Measurements from ENCODE around the gene CFAP299. TPM values are rescaled to one million over a fixed set of nuclear protein-coding genes. Genes with fewer than 3 reads are reported as not detected.

The CFAP299 gene
- total and polyA plus RNA-seq, 2 of the 8 experiments (the other 6 are each of a cell fraction or from before 2014, with no cell fraction given): not detected

DNA sequence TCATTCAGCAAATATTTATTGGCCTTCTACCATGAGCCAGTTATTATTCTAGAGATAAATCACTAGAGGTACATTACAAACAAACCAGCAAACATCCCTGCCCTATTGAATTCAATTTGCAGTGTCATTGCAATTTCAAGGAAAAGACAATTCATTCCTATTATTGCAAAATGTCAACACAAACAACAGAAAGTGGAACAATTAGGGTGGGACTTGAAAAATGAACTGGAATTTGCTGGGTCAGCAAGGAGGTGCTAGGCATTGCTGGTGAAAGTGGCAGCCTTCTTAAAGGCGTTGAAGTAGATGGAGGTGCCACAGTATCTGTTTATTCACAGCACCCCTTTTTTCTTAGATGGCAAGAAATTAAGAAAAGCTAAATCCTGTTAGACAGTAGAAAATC lies 470.9 kb downstream of the CFAP299 start:
- Histone ChIP-seq H3K23me2 (ENCODE audit: low read depth, low read length) (no peaks in the 10 kb centered on the region; the same call in 1 of the 2 replicates), H3K27me3 (replicated peaks in 1 of 4; ENCODE audit: control insufficient read depth in 3 of 4, extremely low read depth in 1 of 4, insufficient read depth in 3 of 4, low read length in 3 of 4) (no peaks in the 10 kb centered on the region), H2BK5ac (ENCODE audit: low read depth, low read length) (no peak overlapping the region), H3K4me1 (replicated peaks in 1 of 4; ENCODE audit: control insufficient read depth in 3 of 4, insufficient read depth in 4 of 4, low read length in 3 of 4) (no peaks in the 10 kb centered on the region), H4K20me1 (replicated peaks in 1 of 2; ENCODE audit: control insufficient read depth in 1 of 2, insufficient read depth in 2 of 2, low read length in 2 of 2) (no peaks in the 10 kb centered on the region), H3K9me3 (ENCODE audit: insufficient read depth in 2 of 2, low read depth in 1 of 2, low read length in 1 of 2) (no peaks in the 10 kb centered on the region), H3K4ac (replicated peaks; ENCODE audit: insufficient read length, low read depth, low read length) (no peak overlapping the region), H2BK15ac (ENCODE audit: low read length) (no peak overlapping the region), H3K27ac (ENCODE audit: low read depth, low read length) (no peak overlapping the region), H3K23ac (ENCODE audit: insufficient read length) (no peak overlapping the region), H2BK12ac (ENCODE audit: low read depth, low read length) (no peak overlapping the region), H3K79me2 (ENCODE audit: control insufficient read depth in 1 of 2, insufficient read depth in 2 of 2, low read length in 2 of 2) (no peaks in the 10 kb centered on the region), H2AK5ac (ENCODE audit: low read depth, low read length) (no peak overlapping the region), H3K18ac (ENCODE audit: extremely low read depth, low read length) (no peak overlapping the region), H3K4me3 (ENCODE audit: extremely low read depth in 1 of 4, insufficient read depth in 2 of 4, low read depth in 3 of 4, low read length in 4 of 4) (no peak overlapping the region), H4K8ac (ENCODE audit: extremely low read depth, insufficient read depth, low read length) (no peak overlapping the region), H3K36me3 (ENCODE audit: control insufficient read depth in 2 of 4, insufficient read depth in 4 of 4, low read length in 3 of 4) (no peaks in the 10 kb centered on the region), H4K91ac (replicated peaks; ENCODE audit: insufficient read length, low read length) (no peak overlapping the region), H2BK120ac (replicated peaks; ENCODE audit: low read depth, low read length) (no peak overlapping the region), H3K14ac (ENCODE audit: insufficient read length) (no peak overlapping the region), H2BK20ac (ENCODE audit: low read length) (no peak overlapping the region), H3K4me2 (ENCODE audit: insufficient read depth in 1 of 2, low read depth in 2 of 2, low read length in 2 of 2) (no peak overlapping the region), H3K79me1 (ENCODE audit: low read depth, low read length) (no peaks in the 10 kb centered on the region), H4K5ac (ENCODE audit: insufficient read length, low read depth, low read length) (no peak overlapping the region), H3K56ac (replicated peaks; ENCODE audit: insufficient read length, low read depth, low read length) (no peak overlapping the region), H2AFZ (ENCODE audit: low read length) (no peak overlapping the region), H3K9ac (replicated peaks in 1 of 4; ENCODE audit: extremely low read depth in 1 of 4, low read depth in 3 of 4, low read length in 3 of 4) (no peak overlapping the region)
- POLR2A ChIA-PET (ENCODE audit: partially characterized antibody): no interaction called here
- FAIRE-seq (no peak), DNase-seq (ENCODE audit: low read depth in 1 of 2, low spot score in 2 of 2) (no peak)
- WGBS, 2 experiments (ENCODE audit: extremely low coverage in 1 of 2, insufficient coverage in 1 of 2, insufficient read length in 1 of 2, insufficient replicate concordance in 2 of 2, low coverage in 1 of 2, low lambda C conversion rate in 2 of 2, missing lambda C conversion rate in 1 of 2): 70% methylated on average over 1 of the region's 1 CpG; no CpG with 5 or more reads in 1 of the 2 experiments
- CTCF ChIA-PET (ENCODE audit: partially characterized antibody): no interaction called here
- TF ChIP-seq, protein P1, sequence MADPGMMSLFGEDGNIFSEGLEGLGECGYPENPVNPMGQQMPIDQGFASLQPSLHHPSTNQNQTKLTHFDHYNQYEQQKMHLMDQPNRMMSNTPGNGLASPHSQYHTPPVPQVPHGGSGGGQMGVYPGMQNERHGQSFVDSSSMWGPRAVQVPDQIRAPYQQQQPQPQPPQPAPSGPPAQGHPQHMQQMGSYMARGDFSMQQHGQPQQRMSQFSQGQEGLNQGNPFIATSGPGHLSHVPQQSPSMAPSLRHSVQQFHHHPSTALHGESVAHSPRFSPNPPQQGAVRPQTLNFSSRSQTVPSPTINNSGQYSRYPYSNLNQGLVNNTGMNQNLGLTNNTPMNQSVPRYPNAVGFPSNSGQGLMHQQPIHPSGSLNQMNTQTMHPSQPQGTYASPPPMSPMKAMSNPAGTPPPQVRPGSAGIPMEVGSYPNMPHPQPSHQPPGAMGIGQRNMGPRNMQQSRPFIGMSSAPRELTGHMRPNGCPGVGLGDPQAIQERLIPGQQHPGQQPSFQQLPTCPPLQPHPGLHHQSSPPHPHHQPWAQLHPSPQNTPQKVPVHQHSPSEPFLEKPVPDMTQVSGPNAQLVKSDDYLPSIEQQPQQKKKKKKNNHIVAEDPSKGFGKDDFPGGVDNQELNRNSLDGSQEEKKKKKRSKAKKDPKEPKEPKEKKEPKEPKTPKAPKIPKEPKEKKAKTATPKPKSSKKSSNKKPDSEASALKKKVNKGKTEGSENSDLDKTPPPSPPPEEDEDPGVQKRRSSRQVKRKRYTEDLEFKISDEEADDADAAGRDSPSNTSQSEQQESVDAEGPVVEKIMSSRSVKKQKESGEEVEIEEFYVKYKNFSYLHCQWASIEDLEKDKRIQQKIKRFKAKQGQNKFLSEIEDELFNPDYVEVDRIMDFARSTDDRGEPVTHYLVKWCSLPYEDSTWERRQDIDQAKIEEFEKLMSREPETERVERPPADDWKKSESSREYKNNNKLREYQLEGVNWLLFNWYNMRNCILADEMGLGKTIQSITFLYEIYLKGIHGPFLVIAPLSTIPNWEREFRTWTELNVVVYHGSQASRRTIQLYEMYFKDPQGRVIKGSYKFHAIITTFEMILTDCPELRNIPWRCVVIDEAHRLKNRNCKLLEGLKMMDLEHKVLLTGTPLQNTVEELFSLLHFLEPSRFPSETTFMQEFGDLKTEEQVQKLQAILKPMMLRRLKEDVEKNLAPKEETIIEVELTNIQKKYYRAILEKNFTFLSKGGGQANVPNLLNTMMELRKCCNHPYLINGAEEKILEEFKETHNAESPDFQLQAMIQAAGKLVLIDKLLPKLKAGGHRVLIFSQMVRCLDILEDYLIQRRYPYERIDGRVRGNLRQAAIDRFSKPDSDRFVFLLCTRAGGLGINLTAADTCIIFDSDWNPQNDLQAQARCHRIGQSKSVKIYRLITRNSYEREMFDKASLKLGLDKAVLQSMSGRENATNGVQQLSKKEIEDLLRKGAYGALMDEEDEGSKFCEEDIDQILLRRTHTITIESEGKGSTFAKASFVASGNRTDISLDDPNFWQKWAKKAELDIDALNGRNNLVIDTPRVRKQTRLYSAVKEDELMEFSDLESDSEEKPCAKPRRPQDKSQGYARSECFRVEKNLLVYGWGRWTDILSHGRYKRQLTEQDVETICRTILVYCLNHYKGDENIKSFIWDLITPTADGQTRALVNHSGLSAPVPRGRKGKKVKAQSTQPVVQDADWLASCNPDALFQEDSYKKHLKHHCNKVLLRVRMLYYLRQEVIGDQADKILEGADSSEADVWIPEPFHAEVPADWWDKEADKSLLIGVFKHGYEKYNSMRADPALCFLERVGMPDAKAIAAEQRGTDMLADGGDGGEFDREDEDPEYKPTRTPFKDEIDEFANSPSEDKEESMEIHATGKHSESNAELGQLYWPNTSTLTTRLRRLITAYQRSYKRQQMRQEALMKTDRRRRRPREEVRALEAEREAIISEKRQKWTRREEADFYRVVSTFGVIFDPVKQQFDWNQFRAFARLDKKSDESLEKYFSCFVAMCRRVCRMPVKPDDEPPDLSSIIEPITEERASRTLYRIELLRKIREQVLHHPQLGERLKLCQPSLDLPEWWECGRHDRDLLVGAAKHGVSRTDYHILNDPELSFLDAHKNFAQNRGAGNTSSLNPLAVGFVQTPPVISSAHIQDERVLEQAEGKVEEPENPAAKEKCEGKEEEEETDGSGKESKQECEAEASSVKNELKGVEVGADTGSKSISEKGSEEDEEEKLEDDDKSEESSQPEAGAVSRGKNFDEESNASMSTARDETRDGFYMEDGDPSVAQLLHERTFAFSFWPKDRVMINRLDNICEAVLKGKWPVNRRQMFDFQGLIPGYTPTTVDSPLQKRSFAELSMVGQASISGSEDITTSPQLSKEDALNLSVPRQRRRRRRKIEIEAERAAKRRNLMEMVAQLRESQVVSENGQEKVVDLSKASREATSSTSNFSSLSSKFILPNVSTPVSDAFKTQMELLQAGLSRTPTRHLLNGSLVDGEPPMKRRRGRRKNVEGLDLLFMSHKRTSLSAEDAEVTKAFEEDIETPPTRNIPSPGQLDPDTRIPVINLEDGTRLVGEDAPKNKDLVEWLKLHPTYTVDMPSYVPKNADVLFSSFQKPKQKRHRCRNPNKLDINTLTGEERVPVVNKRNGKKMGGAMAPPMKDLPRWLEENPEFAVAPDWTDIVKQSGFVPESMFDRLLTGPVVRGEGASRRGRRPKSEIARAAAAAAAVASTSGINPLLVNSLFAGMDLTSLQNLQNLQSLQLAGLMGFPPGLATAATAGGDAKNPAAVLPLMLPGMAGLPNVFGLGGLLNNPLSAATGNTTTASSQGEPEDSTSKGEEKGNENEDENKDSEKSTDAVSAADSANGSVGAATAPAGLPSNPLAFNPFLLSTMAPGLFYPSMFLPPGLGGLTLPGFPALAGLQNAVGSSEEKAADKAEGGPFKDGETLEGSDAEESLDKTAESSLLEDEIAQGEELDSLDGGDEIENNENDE (IDR thresholded peaks at IDR 0.05; ENCODE audit: insufficient replicate concordance, low read length): no peak
